GM20431 (cell line): ENCODE data around the gene ITGB4.

Experiments
- in situ Hi-C: fragments of 300-500 bp; cut with MseI, MboI; formaldehyde crosslinking; loops from one replicate; pipeline ENCODE4 v1.15.0; 2020; ENCODE audit warnings: low sequenced_read_pairs; ENCODE audit not compliant: unreplicated experiment

The ITGB4 gene

DNA sequence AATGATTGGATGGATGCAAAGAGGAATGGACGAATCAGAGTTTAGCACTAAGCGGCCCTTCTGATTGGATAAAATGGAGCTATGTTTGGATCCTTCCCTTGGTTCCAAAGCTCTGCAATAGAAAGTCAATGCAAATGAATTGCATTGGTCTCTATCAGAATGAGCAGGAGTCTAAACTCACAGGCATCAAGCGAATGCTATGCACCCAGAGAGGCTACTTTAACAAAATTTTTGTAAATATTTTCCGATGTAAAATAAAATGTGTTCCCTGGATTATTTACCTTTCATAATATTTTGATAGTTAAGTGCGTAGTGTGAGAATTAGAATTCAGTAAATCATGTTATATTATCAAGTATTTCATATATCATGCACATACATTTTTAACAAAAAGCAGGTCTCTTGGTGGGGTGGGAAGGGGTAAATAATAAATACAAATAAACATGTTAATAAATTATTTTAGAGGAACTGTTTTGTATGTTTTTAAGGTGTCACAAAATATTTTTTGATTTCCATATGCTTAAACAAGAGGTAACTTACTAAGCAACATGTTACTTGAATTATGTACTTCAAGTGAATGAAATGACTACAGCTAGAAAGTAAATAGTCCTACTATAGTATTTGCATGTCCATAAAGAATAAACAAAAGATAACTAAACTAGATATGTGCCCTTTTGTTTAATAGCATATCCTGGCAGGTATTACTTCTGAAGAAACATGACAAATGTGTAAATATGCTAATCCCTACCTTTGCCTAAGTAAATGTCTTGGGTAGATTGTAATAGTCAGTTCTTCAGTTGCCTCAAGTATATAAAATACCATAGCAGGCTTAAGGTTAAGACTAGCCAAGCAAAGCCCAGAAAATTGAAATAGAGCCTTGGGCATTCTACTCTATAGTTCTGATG, 59.0 kb downstream of the ITGB4 start:
- in situ Hi-C loops: no loop called here

DNA sequence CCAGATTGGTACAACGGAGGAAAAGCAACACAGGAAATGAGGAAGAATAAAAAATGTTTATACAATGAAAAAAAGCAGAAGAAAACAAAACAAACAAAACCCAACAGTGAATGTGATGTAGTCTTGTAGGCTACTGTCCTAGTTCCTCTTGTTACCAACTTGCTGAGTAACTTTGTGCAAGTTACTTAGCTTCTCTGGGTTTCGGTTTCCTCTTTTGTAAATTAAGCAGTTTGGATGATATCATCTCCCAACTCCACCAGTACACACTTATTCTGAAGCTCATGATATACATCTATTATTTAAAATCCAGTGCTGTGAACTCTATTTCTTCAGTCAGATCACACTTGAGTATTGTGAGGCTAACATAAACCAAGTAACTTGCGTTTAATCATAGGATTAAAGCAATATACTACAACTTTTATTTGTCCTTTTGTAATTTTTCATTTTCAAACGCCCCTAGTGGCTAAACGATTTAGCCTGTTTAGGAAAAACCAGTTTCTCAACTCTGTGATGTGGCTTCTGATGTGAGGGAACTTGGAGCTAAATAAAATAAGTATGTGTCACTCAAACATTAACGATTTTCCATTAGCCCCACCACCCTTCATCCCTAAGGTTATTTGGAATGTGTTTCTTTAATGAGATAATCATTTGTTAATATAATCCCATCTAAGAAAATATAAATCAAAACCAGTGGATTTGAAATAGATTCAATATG, 62.0 kb downstream of the ITGB4 start:
- in situ Hi-C loops: no loop called here

DNA sequence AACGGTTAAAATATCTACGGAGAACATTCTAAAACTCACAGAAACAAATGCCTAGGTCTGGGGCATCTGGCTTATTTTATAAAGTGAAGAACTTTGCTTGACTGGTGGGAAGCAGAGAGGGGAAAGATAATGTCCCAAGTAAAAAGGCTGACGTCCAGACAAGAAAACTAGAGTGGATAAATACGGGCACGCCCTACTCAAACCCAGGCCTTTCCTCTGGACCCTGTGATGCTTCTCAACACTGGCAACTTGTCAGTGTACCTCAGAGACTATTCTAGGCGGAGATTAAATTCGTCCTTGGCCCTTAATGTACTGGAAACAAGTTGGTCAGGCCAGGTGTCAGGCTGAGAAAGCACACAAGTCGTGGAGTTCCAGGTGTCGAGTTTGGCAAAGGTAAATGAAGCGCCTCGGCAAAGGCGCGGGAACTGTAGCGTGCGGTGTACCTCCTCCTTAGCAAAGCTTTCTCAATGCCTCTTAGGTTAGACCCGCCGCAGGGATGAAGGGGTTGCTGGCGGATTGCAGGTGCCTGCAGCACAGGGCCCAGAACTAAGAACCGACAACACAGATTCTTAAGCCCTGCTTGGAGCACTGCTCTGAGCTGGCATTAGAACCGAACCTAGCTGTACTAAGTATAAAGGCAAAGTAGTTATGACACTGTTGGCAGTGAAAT, 62.7 kb downstream of the ITGB4 start:
- in situ Hi-C loops: no loop called here

DNA sequence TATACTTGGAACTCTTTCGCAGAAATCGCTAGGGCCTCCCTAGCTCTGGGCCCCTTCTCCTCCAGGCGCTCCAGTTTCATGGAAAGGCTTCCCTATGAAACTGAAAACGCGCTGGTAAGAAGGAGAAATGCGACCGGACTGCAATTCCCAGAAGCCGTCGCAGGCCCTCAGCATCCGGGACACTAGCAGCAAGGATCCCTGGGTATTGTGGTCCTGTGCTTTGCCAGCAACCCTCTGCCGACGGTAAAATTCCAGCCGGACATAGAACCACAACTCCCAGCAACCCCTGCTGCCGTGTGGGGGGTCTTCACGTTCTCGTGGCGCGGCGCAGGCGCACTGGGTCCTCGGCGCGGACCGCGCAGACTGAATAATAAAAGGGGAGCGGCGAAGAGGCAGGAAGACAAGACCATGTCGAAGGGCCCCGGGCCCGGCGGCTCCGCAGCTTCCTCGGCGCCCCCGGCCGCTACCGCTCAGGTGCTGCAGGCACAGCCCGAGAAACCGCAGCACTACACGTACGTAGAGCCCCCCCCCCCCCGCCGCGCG, 63.3 kb downstream of the ITGB4 start, which contains the start of gene UNK:
TSS of gene UNK (plus strand) at position 334 of the 543 bp plus-strand sequence. CDS start at position 409, 75 bp downstream.
- in situ Hi-C loops: no loop called here

DNA sequence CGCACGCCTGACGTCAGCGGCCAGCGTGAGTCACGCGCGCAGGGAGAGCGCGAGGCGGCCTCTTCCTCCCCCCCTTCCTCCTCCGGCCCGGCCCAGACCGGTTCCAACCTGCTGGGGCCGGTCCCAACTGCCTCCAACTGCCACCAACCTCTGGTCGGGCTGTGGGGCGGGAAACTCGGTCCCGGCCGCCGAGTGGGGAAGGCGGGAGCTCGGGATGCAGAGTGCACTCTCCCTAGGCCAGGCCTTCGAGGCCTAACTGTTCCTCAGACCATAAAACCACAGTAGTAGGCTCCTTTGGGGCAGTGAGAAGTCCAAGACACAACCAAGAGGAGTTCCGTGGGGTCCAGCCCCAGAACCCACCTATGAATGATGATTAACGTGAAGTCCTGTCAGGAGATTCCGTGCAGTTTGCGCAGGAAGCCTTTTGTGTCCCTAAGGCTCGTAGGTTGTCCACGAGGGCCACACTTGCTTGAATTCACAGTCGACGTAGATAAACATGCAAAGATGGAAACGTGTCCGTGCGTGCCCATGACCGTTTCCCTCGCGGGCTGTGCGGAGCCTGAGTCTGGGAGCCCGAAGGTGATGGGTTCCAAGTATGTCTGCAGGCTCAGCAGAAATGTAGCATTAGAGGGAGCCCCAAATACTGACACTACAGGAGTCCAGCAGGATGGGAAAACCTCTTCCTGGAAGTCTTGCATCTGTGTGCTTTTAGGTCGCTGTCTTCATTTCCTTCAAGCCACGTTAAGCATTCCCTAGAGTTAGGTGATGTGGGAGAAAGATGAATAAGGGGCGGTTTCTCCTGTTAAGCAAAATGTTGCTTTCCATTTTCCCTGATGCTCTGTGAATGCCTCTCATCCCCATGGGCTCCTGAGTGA, 64.0 kb downstream of the ITGB4 start:
- in situ Hi-C loops: no loop called here

DNA sequence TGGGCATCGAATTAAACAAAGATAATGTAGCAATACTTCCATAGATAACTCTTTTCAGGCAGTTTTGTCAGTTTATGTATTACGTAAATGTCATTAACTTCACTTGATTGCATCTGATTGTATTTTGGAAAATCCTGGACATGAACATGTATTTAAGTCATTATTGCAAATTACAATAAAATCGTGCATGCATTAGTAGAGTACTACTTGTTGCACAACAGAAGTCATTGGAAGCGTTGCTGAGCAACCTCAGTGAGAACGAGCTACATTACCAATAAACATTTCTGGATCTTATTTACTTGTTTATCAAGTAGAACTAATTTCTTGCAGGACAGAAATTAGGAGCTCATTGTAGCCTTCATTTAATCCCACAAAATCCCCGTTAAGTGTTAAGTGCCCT, 70.0 kb downstream of the ITGB4 start:
- in situ Hi-C loops: no loop called here

DNA sequence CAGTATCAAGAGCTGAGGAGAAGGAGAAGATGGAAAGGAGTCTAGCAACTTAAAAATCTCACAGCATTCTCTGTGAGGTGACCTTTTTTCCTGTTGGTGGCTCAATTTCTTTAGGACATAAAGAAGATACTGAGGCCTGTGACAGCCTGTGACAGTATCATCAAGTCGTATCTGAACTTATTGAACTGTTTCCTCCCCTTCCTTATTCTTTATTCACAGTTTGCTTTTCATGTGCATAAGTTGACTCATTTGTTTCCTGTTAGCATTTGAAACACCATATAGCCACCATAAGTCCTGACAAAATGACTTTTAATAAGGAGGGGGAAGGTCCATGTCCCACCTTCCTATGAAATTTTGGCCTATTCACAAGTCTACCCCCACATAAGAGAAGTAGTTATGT, 72.2 kb downstream of the ITGB4 start:
- in situ Hi-C loops: no loop called here

DNA sequence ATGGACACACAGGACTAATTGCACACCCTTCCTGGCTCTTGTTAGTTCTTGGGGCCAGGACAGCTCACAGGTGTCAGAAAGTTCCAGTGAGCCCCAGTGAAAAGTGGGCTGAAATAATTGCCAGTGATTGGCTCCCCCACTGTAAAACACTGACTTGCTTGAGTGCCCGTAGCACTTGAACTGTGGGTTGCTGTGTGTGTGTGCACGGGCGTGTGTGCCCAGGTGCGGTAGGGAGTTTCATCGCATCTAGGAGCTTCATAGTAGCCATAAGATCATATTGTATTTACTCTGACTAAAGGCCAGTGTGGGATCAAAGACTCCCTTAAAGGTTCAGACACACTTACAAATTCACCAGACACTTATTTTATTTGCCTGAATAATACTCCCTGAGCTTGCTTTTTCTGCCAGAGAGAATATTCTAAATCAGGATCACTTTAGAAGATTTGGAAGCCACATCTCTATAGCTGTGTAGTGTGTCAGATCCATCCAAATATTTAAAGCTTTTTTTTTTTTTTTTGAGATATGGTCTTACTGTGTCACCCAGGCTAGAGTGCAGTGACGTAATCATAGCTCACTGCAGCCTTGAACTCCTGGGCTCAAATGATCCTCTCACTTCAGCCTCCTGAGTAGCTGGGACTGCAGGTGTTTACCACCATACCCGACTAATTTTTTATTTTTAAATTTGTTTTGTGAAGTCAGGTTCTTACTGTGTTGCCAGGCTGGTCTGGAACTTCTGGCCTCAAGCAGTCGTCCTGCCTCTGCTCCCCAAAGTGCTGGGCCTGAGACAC, 74.8 kb downstream of the ITGB4 start:
- in situ Hi-C loops: no loop called here

DNA sequence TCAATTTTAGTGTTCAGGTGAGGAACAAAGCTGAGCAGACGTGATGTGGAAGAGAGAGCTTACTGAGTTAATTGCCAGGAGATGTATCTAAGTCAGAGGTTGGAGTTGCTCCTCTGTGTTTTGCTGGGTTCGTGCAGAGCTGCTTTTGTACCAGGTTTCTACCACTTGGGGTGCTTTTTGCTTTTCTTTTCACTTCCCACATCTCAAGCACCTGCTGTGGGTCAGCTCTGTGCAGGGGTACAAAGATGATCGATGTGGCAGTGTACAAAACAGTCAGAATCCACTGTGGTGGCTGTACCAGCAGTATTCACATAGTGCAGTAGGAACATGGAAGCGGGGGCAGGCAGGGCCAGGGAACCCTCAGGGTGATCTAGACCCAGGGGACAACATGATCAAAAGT, 78.1 kb downstream of the ITGB4 start:
- in situ Hi-C loops: no loop called here

DNA sequence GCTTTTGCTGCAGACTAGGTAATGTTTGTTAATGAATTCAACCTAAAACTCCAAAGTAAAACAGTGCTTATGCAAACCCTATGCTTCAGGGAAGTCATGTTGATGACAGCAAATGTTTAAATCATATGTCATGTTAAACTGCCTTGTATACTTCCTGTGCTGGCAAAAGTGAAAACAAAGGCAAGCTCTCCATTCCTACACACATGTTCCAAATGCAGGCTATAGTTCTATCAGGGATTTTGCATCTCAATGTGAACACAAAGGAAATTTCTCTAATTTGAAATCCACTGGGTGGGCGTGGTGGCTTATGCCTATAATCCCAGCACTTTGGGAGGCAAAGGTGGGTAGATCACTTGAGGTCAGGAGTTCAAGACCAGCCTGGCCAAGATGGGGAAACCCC, 82.6 kb downstream of the ITGB4 start:
- in situ Hi-C loops: no loop called here

DNA sequence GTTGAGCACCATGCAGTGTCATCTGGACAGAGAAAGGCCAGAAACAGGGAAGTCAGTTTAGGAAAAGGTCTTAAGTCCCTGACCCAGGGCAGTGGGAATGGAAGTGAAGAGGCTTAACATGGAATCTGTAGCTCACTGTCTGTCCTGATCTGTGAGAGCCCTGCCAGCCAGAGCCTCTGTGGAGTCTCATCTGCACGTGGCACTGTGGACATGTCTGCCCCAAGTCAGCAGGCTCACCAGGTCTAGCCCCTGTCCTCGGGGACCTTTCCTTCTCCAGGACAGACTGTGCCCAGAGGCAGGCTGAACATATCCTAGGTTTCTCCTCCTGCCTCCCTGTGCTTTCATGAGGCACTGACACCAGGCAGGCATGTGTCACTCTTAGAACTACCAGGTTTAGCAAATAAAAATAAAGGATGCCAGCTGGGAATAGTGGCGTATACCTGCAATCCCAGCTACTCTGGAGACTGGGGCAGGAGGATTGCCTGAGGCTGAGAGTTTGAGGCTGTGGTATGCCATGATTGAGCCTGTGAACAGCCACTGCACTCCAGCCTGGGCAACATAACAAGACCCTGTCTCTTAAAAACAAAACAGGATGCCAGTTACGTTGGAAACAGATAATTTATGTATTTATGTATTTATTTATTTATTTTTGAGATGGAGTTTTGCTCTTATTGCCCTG, 85.7 kb downstream of the ITGB4 start:
- in situ Hi-C loops: no loop called here
